GM19193 (cell line): Measurements from ENCODE around the gene ARHGAP45.

ENCODE experiments used
- POLR2A ChIP-seq: IDR thresholded peaks from 4 replicates; pipeline ENCODE4 v1.6.1; 2011; ENCODE audit not compliant: insufficient read depth, insufficient read length; ENCODE audit errors: extremely low read depth

The ARHGAP45 gene

GRCh38 chr19:1082928-1083816 is 16.2 kb downstream of the ARHGAP45 start:
- no peak for TF ChIP-seq POLR2A

GRCh38 chr19:1084024-1084868 is 17.3 kb downstream of the ARHGAP45 start:
- no peak for TF ChIP-seq POLR2A

GRCh38 chr19:1085053-1085658 is 18.2 kb downstream of the ARHGAP45 start:
- no peak for TF ChIP-seq POLR2A

DNA sequence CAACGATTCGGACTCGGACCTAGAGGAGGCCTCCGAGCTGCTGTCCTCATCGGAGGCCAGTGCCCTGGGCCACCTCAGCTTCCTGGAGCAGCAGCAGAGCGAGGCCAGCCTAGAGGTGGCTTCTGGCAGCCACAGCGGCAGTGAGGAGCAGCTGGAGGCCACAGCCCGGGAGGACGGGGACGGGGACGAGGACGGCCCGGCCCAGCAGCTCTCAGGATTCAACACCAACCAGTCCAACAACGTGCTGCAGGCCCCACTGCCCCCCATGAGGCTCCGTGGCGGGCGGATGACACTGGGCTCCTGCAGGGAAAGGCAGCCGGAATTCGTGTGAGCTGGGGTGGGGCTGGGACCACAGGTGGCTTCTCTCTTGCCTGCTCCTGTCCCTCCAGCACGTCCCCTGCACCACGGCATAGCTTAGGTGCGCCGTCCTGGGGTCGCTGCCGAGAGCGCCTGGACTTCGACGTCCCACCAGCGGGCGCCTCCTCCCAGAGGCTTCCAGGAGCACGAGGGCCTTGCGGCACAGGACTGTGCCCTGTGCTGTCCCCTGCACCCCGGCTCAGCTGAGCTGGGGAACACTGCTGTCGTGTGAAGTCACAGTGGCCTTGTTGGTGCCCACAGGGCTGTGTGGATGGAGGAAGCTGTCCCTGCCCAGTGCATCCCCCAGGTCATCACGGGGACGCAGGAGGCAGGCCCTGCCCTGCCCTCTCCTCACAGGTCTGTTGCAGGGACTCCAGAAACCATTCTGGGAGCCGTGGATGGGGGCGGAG is 18.9 kb downstream of the ARHGAP45 start:
- TF ChIP-seq POLR2A = no peak

- TF ChIP-seq POLR2A = peak; percentile 40
Measured at GRCh38 chr19:1086613-1087012, 19.6 kb downstream of the ARHGAP45 start.

- peak; percentile 50 for TF ChIP-seq POLR2A
Measured at GRCh38 chr19:1087813-1088415, 20.9 kb downstream of the ARHGAP45 start.

DNA sequence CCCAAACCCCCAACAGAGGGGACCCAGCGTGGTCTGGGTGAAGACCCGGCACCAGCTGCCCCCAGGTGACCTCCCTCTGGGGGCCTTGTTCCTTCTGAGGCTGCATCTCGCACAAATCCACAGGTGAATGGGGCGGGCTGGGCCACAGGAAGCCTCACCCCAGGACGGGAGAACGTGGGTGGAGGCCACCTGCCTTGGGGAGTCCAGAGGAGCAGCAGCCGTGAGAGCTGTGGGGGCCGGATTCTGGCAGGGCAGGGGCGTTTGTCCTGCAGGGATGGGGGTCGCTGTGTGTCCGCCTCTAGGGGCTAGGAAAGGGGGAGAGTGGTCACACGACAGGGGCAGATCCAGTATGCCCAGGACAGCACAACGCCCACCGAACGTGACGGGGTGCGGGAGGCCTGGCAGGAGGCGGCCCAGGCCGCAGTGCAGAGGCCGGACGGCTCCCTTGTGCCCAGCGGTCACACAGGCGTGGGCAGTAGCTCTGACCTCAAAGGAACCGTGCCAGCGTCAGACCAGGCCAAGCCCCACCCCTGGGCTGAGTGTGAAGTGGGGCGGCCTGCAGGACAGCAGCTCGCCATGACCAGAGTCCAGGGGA is 21.5 kb downstream of the ARHGAP45 start:
- peak; percentile 13 for TF ChIP-seq POLR2A

GRCh38 chr19:1089126-1089771 is 22.3 kb downstream of the ARHGAP45 start:
- TF ChIP-seq POLR2A = no peak

DNA sequence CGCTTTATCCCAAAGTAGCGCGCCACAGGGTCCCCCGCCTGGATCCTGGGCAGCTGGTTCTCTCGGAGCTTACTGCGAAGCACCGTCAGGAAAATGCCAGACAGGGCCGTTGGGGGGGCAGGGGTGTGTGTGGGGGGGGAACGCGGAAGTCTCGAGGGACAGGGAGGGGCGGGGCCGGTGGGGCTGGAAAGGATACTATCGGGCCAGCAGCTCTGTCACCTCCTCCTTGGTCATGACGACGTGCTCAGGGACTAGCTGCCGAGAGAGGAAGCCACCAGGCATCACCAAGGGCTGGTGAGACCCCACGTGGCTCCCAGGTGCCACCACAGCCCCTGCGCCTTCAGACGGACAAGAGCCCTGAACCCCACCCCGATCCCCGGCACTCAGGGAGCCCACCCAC is 22.9 kb downstream of the ARHGAP45 start:
- TF ChIP-seq POLR2A = no peak

DNA sequence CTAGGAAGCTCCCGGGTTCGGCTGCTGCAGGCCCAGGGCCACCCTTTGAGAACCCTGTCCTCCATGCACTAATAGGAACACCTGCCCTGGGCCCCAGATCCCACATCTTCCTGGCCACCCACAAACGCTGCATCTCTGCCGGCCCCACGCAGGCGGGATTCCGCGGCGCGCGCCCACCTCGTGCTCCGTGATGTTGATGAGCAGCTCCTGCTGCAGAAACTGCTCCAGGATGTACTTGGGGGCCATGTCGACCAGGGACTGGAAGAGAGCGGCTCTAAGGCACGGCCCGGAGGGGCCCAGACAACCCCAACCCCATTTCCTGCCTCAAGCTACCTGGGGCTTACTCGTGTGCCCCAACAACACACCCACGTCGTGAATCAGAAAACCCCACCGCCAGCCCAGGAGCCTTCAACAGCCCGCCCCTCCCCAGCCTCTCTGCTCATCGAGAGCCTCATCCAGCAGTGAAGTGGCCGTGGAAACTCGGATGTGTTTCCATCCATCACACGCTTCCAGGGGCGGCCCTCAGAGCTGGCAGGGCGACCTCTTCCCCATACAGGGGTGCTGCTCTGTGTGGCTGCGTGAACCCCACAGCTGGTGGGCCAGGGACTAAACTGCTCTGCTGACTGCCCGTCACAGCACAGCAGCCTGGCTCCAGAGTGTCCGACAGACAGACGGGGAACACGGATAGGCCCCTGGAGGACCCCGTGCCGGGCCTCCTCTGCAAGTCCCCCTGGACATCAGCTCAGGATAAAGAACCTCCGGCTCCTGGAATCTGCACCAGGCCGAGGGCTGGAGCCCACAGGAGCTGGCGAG is 24.0 kb downstream of the ARHGAP45 start:
- no peak for TF ChIP-seq POLR2A

DNA sequence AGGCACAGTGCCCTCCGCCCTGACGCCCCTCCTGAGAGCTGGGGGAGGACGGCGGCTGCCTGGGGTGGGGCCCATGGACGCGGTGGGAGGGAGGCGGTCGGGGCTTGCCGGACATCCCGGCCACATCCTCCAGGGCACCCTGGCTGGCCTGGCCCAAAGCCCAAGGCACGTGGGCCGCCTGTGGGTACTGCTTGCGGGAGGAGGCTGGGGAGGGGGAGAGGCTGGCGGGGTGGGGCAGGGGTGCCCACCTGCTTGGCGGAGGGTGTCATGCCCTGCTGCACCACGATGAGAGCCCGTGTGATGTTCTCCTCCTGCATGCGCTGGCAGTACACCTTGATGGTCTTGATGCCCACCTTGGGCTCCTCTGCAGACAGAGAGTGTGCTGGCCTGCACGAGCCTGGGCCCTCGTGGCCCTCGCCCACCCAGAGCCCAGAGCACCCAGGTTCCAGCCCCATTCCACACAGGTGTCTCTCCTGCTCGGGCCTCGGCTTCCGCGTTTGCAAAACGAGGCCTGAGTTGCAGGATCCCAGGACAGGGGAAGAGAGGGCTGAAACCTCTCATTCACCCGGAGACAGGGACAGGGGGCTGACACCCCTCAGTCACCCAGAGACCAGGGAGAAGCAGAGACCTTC is 24.7 kb downstream of the ARHGAP45 start:
- TF ChIP-seq POLR2A = no peak

- no peak for TF ChIP-seq POLR2A
Measured at GRCh38 chr19:1093330-1093729, 26.4 kb downstream of the ARHGAP45 start.
